HEK293 (cell line): ENCODE results near the gene LRP6.

Experiments used
- CTCF ChIA-PET: fragments of 350-600 bp; formaldehyde crosslinking; extraction: SDS; loops from one replicate; lab custom pipeline; 2021; ENCODE audit warnings: antibody characterized with exemption; lab: Yijun Ruan, JAX
- POLR2A ChIA-PET: fragments of 300-600 bp; formaldehyde crosslinking; extraction: SDS; loops from one replicate; lab custom pipeline; 2020; ENCODE audit warnings: antibody characterized with exemption, inconsistent platforms; lab: Yijun Ruan, JAX
- H3K27ac ChIP-seq: fragments of 200-500 bp; sonication (Bioruptor generic); 2 replicates; pipeline ENCODE4 v1.5.1; 2014; ENCODE audit warnings: low read depth, low read length, control low read depth, inconsistent platforms; ENCODE audit errors: extremely low read depth
- H3K36me3 ChIP-seq, 2 experiments: fragments of 200-500 bp in 1 of 2; sonication (Bioruptor generic) in 1 of 2; 1 replicate in 1 of 2; 2 replicates in 1 of 2; pipeline ENCODE4 v1.5.1; 2014 to 2017; ENCODE audit warnings: inconsistent platforms in 2 of 2, low read length in 2 of 2; ENCODE audit not compliant: control insufficient read depth in 2 of 2, insufficient read depth in 1 of 2
- H3K4me1 ChIP-seq: fragments of 200-500 bp; sonication (Bioruptor generic); 2 replicates; pipeline ENCODE4 v1.5.1; 2014; ENCODE audit warnings: mild to moderate bottlenecking, low read length, inconsistent platforms; ENCODE audit not compliant: control insufficient read depth, insufficient read depth
- H3K4me3 ChIP-seq: 2 replicates; pipeline ENCODE4 v1.5.1; 2011; ENCODE audit warnings: low read depth, mild to moderate bottlenecking, control low read depth, low read length, moderate library complexity
- H3K9me3 ChIP-seq: fragments of 200-500 bp; sonication (Bioruptor generic); 2 replicates; pipeline ENCODE4 v1.5.1; 2014; ENCODE audit warnings: low read depth, low read length, inconsistent platforms; ENCODE audit not compliant: control insufficient read depth, insufficient read depth
- KLF8 ChIP-seq: fragments of 450-650 bp; formaldehyde crosslinking; IDR thresholded peaks from 2 replicates; pipeline ENCODE4 v1.5.1; 2016; ENCODE audit warnings: missing biosample characterization, missing genetic modification characterization
- PRDM1 ChIP-seq: fragments of 450-650 bp; formaldehyde crosslinking; IDR thresholded peaks from 2 replicates; pipeline ENCODE4; 2016; ENCODE audit warnings: missing biosample characterization, missing genetic modification characterization
- REPIN1 ChIP-seq: fragments of 450-650 bp; formaldehyde crosslinking; IDR thresholded peaks from 2 replicates; pipeline ENCODE4 v1.5.1; 2017; ENCODE audit warnings: missing biosample characterization, missing genetic modification characterization, low read depth
- ZBTB1 ChIP-seq: fragments of 450-650 bp; formaldehyde crosslinking; IDR thresholded peaks from 2 replicates; pipeline ENCODE4 v1.5.1; 2016; ENCODE audit warnings: missing biosample characterization, missing genetic modification characterization
- ZIC2 ChIP-seq: fragments of 450-650 bp; formaldehyde crosslinking; IDR thresholded peaks from 2 replicates; pipeline ENCODE4 v1.5.1; 2016; ENCODE audit warnings: missing biosample characterization, missing genetic modification characterization
- ZNF10 ChIP-seq: fragments of 450-650 bp; formaldehyde crosslinking; IDR thresholded peaks from 2 replicates; pipeline ENCODE4 v1.5.1; 2017; ENCODE audit warnings: missing biosample characterization, missing genetic modification characterization
- ZNF140 ChIP-seq: fragments of 450-650 bp; formaldehyde crosslinking; IDR thresholded peaks from 2 replicates; pipeline ENCODE4 v1.5.1; 2016; ENCODE audit warnings: missing biosample characterization, missing genetic modification characterization
- ZNF146 ChIP-seq: fragments of 450-650 bp; formaldehyde crosslinking; IDR thresholded peaks from 2 replicates; pipeline ENCODE4 v1.5.1; 2016; ENCODE audit warnings: missing biosample characterization, missing genetic modification characterization
- ZNF202 ChIP-seq: fragments of 450-650 bp; formaldehyde crosslinking; IDR thresholded peaks from 2 replicates; pipeline ENCODE4 v1.5.1; 2016; ENCODE audit warnings: missing biosample characterization, missing genetic modification characterization, borderline replicate concordance
- ZNF292 ChIP-seq: fragments of 450-650 bp; formaldehyde crosslinking; IDR thresholded peaks from 2 replicates; pipeline ENCODE4 v1.5.1; 2016; ENCODE audit warnings: low read depth, missing biosample characterization, missing genetic modification characterization, borderline replicate concordance
- ZNF473 ChIP-seq: fragments of 450-650 bp; formaldehyde crosslinking; IDR thresholded peaks from 2 replicates; pipeline ENCODE4 v1.5.1; 2017; ENCODE audit warnings: missing biosample characterization, missing genetic modification characterization
- ZNF510 ChIP-seq: fragments of 450-650 bp; formaldehyde crosslinking; IDR thresholded peaks from 2 replicates; pipeline ENCODE4 v1.5.1; 2018; ENCODE audit warnings: mild to moderate bottlenecking, missing genetic modification characterization, missing biosample characterization; ENCODE audit not compliant: insufficient replicate concordance
- ZNF596 ChIP-seq: fragments of 450-650 bp; IDR thresholded peaks from 2 replicates; pipeline ENCODE4 v1.5.0; 2018; ENCODE audit warnings: missing biosample characterization, mild to moderate bottlenecking, missing genetic modification characterization, moderate library complexity
- ZNF600 ChIP-seq: fragments of 450-650 bp; formaldehyde crosslinking; IDR thresholded peaks from 2 replicates; pipeline ENCODE4 v1.5.1; 2016; ENCODE audit warnings: missing biosample characterization, missing genetic modification characterization
- TF ChIP-seq, protein P1 (sequence below): fragments of 450-650 bp; formaldehyde crosslinking; IDR thresholded peaks from 2 replicates; pipeline ENCODE4 v1.5.1; 2016; ENCODE audit warnings: missing biosample characterization, missing genetic modification characterization
- TF ChIP-seq, protein P2 (sequence below): fragments of 450-650 bp; formaldehyde crosslinking; IDR thresholded peaks from 2 replicates; pipeline ENCODE4 v1.5.1; 2016; ENCODE audit warnings: missing biosample characterization, missing genetic modification characterization
- TF ChIP-seq, protein P3 (sequence below): fragments of 450-650 bp; formaldehyde crosslinking; IDR thresholded peaks from 2 replicates; pipeline ENCODE4 v1.5.1; 2016; ENCODE audit warnings: missing biosample characterization, missing genetic modification characterization
- TF ChIP-seq, protein P4 (sequence below): fragments of 450-650 bp; formaldehyde crosslinking; IDR thresholded peaks from 2 replicates; pipeline ENCODE4 v1.5.1; 2017; ENCODE audit warnings: missing biosample characterization, missing genetic modification characterization
- TF ChIP-seq, protein P5 (sequence below): fragments of 450-650 bp; formaldehyde crosslinking; IDR thresholded peaks from 2 replicates; pipeline ENCODE4 v1.5.1; 2016; ENCODE audit warnings: missing biosample characterization, missing genetic modification characterization, low read depth

The LRP6 gene

DNA sequence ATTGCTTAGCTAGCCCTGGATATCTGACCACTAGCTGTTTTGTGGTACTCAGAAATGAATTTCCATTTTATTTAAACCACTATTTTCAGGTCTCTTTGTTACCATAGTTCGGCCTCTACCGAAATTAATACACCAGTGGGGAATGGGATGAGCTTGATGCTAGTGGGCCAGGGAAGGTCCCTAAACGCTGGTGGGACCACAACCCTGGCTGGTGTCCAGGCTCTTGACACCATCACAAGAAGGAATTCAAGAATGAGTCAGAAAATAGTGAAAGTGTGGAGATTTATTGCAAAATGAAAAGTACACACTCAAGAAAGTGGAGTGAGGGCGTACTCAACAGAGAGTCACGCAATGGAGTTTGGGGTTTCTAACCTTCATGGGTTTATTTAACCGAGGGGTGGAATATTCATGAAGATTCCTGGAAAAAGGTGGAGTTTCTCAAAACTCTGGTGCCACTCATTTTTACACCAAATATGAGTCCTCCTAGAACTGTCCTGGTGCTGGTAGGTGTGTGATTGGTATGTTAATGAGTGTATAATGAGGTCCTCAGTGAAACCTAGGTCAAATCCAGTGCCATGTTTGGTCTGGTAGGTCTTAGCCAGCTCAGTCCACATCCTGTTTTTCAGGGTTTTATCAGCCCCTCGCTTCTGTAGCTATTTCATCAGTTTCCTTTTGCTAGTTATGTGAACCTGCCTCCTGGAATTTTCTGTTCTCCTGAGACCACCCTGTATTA lies 38.9 kb upstream of the LRP6 start:
- ChIA-PET POLR2A (no interaction called here), CTCF (no interaction called here)
- TF ChIP-seq ZNF600 (tag by site-specific recombination): no peak
- TF ChIP-seq PRDM1: 0 out of 2 replicates have a peak, but pooled peaks have one; percentile 38
- Histone ChIP-seq H3K27ac (no peak overlapping the region), H3K9me3 (no peaks in the 10 kb centered on the region), H3K36me3 (no peaks in the 10 kb centered on the region), H3K4me1 (no peaks in the 10 kb centered on the region), H3K4me3 (no peak overlapping the region)

DNA sequence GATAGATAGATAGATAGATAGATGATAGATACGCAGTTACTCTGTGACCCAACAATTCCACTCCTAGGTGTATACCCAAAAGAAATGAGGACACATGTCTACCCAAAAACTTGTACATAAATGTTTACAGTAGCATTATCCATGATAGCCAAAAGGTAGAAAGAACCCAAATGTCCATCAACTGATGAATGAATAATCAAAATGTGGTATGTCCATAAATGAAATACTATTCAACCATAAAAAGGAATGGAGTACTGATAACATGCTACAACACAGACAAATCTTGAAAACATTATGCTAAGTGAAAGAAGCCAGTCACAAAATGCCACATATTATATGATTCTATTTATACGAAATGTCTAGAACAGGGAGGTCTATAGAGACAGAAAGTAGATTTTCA lies 36.1 kb upstream of the LRP6 start:
- POLR2A ChIA-PET: no interaction called here
- CTCF ChIA-PET: no interaction called here
- Histone ChIP-seq H3K36me3 (no peaks in the 10 kb centered on the region), H3K27ac (no peak overlapping the region), H3K4me1 (no peaks in the 10 kb centered on the region), H3K9me3 (no peaks in the 10 kb centered on the region), H3K4me3 (no peak overlapping the region)
- TF ChIP-seq, protein P1, sequence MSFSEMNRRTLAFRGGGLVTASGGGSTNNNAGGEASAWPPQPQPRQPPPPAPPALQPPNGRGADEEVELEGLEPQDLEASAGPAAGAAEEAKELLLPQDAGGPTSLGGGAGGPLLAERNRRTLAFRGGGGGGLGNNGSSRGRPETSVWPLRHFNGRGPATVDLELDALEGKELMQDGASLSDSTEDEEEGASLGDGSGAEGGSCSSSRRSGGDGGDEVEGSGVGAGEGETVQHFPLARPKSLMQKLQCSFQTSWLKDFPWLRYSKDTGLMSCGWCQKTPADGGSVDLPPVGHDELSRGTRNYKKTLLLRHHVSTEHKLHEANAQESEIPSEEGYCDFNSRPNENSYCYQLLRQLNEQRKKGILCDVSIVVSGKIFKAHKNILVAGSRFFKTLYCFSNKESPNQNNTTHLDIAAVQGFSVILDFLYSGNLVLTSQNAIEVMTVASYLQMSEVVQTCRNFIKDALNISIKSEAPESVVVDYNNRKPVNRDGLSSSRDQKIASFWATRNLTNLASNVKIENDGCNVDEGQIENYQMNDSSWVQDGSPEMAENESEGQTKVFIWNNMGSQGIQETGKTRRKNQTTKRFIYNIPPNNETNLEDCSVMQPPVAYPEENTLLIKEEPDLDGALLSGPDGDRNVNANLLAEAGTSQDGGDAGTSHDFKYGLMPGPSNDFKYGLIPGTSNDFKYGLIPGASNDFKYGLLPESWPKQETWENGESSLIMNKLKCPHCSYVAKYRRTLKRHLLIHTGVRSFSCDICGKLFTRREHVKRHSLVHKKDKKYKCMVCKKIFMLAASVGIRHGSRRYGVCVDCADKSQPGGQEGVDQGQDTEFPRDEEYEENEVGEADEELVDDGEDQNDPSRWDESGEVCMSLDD (tag by site-specific recombination): no peak
- TF ChIP-seq ZNF10 (tag by site-specific recombination) (peak; percentile 75; the same call in 1 of the 2 replicates), ZNF146 (tag by site-specific recombination) (peak; percentile 60; the same call in 1 of the 2 replicates), ZNF140 (tag by site-specific recombination) (peak; percentile 48; the same call in 1 of the 2 replicates)
- TF ChIP-seq, protein P2, sequence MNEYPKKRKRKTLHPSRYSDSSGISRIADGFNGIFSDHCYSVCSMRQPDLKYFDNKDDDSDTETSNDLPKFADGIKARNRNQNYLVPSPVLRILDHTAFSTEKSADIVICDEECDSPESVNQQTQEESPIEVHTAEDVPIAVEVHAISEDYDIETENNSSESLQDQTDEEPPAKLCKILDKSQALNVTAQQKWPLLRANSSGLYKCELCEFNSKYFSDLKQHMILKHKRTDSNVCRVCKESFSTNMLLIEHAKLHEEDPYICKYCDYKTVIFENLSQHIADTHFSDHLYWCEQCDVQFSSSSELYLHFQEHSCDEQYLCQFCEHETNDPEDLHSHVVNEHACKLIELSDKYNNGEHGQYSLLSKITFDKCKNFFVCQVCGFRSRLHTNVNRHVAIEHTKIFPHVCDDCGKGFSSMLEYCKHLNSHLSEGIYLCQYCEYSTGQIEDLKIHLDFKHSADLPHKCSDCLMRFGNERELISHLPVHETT (tag by site-specific recombination): no peak

DNA sequence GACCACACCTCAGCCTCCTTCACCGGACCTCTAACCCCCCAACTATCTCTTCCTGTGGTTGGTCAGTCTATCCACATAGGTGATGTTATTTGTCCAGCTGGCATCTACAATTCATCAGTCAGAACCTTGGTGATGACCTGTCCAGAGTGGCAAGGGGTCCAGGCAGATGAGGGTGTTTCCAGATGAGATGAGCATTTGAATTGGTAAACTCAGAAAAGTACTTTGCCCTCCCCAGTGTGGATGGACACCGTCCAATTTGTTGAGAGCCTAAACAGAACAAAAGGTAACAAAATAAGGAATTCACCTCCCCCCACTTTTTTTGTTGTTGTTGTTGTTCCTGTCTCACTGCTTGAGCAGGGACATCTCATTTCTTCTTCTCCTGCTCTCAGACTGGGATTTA lies 34.3 kb upstream of the LRP6 start:
- CTCF ChIA-PET: interaction anchor here (1.5 kb wide), 1 partner anchor 26 kb away, joined by 8 read pairs; no protein-coding TSS in a partner anchor
- Histone ChIP-seq H3K4me3 (no peak overlapping the region), H3K36me3 (no peaks in the 10 kb centered on the region), H3K4me1 (no peaks in the 10 kb centered on the region), H3K27ac (no peak overlapping the region), H3K9me3 (no peaks in the 10 kb centered on the region)
- POLR2A ChIA-PET: no interaction called here
- TF ChIP-seq KLF8 (no peak), ZNF510 (no peak), ZNF596 (tag by site-specific recombination) (no peak), ZIC2 (tag by site-specific recombination) (no peak), ZNF473 (tag by site-specific recombination) (no peak), ZNF292 (tag by site-specific recombination) (no peak), ZNF202 (no peak), REPIN1 (tag by site-specific recombination) (no peak), ZBTB1 (tag by site-specific recombination) (no peak)
- TF ChIP-seq, protein P3, sequence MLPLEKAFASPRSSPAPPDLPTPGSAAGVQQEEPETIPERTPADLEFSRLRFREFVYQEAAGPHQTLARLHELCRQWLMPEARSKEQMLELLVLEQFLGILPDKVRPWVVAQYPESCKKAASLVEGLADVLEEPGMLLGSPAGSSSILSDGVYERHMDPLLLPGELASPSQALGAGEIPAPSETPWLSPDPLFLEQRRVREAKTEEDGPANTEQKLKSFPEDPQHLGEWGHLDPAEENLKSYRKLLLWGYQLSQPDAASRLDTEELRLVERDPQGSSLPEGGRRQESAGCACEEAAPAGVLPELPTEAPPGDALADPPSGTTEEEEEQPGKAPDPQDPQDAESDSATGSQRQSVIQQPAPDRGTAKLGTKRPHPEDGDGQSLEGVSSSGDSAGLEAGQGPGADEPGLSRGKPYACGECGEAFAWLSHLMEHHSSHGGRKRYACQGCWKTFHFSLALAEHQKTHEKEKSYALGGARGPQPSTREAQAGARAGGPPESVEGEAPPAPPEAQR (tag by site-specific recombination): no peak
- TF ChIP-seq, protein P4, sequence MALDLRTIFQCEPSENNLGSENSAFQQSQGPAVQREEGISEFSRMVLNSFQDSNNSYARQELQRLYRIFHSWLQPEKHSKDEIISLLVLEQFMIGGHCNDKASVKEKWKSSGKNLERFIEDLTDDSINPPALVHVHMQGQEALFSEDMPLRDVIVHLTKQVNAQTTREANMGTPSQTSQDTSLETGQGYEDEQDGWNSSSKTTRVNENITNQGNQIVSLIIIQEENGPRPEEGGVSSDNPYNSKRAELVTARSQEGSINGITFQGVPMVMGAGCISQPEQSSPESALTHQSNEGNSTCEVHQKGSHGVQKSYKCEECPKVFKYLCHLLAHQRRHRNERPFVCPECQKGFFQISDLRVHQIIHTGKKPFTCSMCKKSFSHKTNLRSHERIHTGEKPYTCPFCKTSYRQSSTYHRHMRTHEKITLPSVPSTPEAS: no peak
- TF ChIP-seq, protein P5, sequence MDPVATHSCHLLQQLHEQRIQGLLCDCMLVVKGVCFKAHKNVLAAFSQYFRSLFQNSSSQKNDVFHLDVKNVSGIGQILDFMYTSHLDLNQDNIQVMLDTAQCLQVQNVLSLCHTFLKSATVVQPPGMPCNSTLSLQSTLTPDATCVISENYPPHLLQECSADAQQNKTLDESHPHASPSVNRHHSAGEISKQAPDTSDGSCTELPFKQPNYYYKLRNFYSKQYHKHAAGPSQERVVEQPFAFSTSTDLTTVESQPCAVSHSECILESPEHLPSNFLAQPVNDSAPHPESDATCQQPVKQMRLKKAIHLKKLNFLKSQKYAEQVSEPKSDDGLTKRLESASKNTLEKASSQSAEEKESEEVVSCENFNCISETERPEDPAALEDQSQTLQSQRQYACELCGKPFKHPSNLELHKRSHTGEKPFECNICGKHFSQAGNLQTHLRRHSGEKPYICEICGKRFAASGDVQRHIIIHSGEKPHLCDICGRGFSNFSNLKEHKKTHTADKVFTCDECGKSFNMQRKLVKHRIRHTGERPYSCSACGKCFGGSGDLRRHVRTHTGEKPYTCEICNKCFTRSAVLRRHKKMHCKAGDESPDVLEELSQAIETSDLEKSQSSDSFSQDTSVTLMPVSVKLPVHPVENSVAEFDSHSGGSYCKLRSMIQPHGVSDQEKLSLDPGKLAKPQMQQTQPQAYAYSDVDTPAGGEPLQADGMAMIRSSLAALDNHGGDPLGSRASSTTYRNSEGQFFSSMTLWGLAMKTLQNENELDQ: no peak
